Cardiac muscle cell (in vitro differentiated cells and primary cell): ENCODE data around the gene CCDC152. TPM values are rescaled to one million over a fixed set of nuclear protein-coding genes. Genes with fewer than 3 reads are reported as not detected.

Experiments
- DNase-seq, 2 donors: peaks; one replicate each; pipeline versions ENCODE4 v3.0.0 to v3.0.0-alpha.2; 2010 to 2017; ENCODE audit warnings: low read depth in 1 of 2, low spot score in 1 of 2
- H3K27ac ChIP-seq: fragments of 200-600 bp; sonication (generic); 2 replicates; pipeline ENCODE4 v1.5.1; 2016
- H3K27me3 ChIP-seq: fragments of 200-600 bp; sonication (generic); 2 replicates; pipeline ENCODE4 v1.6.0; 2016; ENCODE audit warnings: control low read depth
- H3K36me3 ChIP-seq: fragments of 200-600 bp; sonication (generic); 2 replicates; pipeline ENCODE4 v1.5.1; 2016; ENCODE audit warnings: control low read depth
- H3K4me1 ChIP-seq: fragments of 200-600 bp; sonication (generic); 2 replicates; pipeline ENCODE4 v1.8.1; 2017; ENCODE audit warnings: low read depth, mild to moderate bottlenecking, mixed run types
- H3K4me3 ChIP-seq: fragments of 200-600 bp; sonication (generic); 2 replicates; pipeline ENCODE4 v1.5.1; 2016; ENCODE audit warnings: mild to moderate bottlenecking
- H3K9me3 ChIP-seq: fragments of 200-600 bp; sonication (generic); 2 replicates; pipeline ENCODE4 v1.5.1; 2017; ENCODE audit warnings: low read depth, mild to moderate bottlenecking, control low read depth
- CTCF ChIP-seq: IDR thresholded peaks from 2 replicates; pipeline ENCODE4 v1.5.1; 2012; ENCODE audit warnings: low read depth, mild to moderate bottlenecking, low read length
- polyA plus RNA-seq: library from polyadenylated mRNA; unstranded; fragments of >200 nt; fragmentation: Nextera tagmentation; extraction: Ambion mirVana; gene quantifications from 2 replicates; pipeline ENCODE4 v1.2.1, GENCODE V29; 2016
- total RNA-seq: library from RNA; depleted of rRNA; stranded (reverse); fragments of >200 nt; gene quantifications from 2 replicates; pipeline ENCODE4 v1.2.3, GENCODE V29; 2016

Gene CCDC152
- total and polyA plus RNA-seq, 2 experiments from 2014 or later: 1.5 to 6.5 TPM

GRCh38 chr5:42828671-42829070 lies 72.1 kb downstream of the CCDC152 start:
- peak in 1 of 2 donors; percentile 23 for DNase-seq
- no peaks in the 10 kb centered on the region for H3K27me3 ChIP-seq
- no peaks in the 10 kb centered on the region for H3K4me1 ChIP-seq
- no peak for TF ChIP-seq CTCF
- no peaks in the 10 kb centered on the region for H3K9me3 ChIP-seq
- H3K36me3 ChIP-seq: no peaks in the 10 kb centered on the region
- no peak overlapping the region for H3K27ac ChIP-seq
- no peak overlapping the region for H3K4me3 ChIP-seq

GRCh38 chr5:42830924-42831323 lies 74.3 kb downstream of the CCDC152 start:
- H3K4me3 ChIP-seq: no peak overlapping the region
- H3K27ac ChIP-seq: no peak overlapping the region
- no peaks in the 10 kb centered on the region for H3K4me1 ChIP-seq
- no peak for TF ChIP-seq CTCF
- no peak for DNase-seq
- H3K36me3 ChIP-seq: no peaks in the 10 kb centered on the region
- no peaks in the 10 kb centered on the region for H3K9me3 ChIP-seq
- H3K27me3 ChIP-seq: no peaks in the 10 kb centered on the region

- Histone ChIP-seq H3K9me3 (no peaks in the 10 kb centered on the region), H3K27ac (no peak overlapping the region), H3K27me3 (no peaks in the 10 kb centered on the region), H3K4me3 (no peak overlapping the region), H3K36me3 (no peaks in the 10 kb centered on the region), H3K4me1 (no peaks in the 10 kb centered on the region)
- TF ChIP-seq CTCF: no peak
- DNase-seq: no peak
These were observed 75.4 kb downstream of the CCDC152 start for GRCh38 chr5:42832060-42832459.

- no peak overlapping the region for H3K27ac ChIP-seq
- no peaks in the 10 kb centered on the region for H3K4me1 ChIP-seq
- no peaks in the 10 kb centered on the region for H3K9me3 ChIP-seq
- no peaks in the 10 kb centered on the region for H3K36me3 ChIP-seq
- no peak for TF ChIP-seq CTCF
- DNase-seq: no peak
- no peak overlapping the region for H3K4me3 ChIP-seq
- no peaks in the 10 kb centered on the region for H3K27me3 ChIP-seq
These were observed 79.6 kb downstream of the CCDC152 start for GRCh38 chr5:42836070-42836769.

- DNase-seq: no peak
- Histone ChIP-seq H3K4me1 (no peaks in the 10 kb centered on the region), H3K4me3 (no peak overlapping the region), H3K27ac (no peak overlapping the region), H3K9me3 (no peaks in the 10 kb centered on the region), H3K36me3 (no peaks in the 10 kb centered on the region), H3K27me3 (no peaks in the 10 kb centered on the region)
- TF ChIP-seq CTCF: no peak
These were observed 81.0 kb downstream of the CCDC152 start for GRCh38 chr5:42837601-42838000.

GRCh38 chr5:42839196-42839595 lies 82.6 kb downstream of the CCDC152 start:
- TF ChIP-seq CTCF: no peak
- H3K4me3 ChIP-seq: no peak overlapping the region
- H3K36me3 ChIP-seq: no peaks in the 10 kb centered on the region
- peaks cover 5% of the 10 kb centered on the region for H3K4me1 ChIP-seq
- H3K27ac ChIP-seq: no peak overlapping the region
- H3K27me3 ChIP-seq: no peaks in the 10 kb centered on the region
- DNase-seq: no peak
- no peaks in the 10 kb centered on the region for H3K9me3 ChIP-seq
